ENCODE data around the gene ASAP3. TPM values are rescaled to one million over a fixed set of nuclear protein-coding genes. Genes with fewer than 3 reads are reported as not detected.
"Not testable (repeated sequence)": the region's sequence is repeated elsewhere in the genome, so short reads cannot be mapped to it uniquely, and the experiment has no call there.

Gene ASAP3
- total and polyA plus RNA-seq, 8 donors, result 17.9 to 37.4 (median 25.3) TPM

DNA sequence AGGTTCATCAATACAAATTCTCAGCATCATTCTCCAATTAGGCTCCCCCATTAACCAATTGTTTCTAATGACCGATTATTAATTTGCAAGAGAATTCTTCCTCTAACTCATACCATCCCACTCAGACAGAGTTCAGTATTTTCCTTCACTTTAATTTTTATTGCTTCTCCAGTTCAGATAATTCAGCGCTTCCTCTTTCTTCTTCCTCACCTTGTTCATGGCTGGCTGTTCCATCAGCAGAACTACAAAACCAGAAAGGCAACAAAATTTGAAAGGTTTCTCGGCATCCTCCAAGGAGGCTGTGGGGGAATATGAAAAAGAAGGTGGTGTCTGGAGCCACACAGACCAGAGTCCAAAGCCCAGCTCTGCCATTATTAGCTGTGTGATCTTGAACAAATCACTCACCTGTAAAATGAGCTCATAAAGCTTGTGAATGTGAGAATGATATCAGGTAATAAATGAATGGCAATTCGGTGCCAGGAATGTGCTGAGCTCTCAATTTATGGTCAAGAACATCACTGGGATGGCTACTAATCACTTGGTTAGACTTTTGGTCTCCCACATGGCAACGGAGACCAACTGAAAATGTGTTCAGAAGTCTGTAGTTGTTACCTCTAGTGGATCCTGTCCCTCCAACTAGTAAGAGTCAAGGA is 102.6 kb downstream of the ASAP3 start:
- FAIRE-seq (no peak), DNase-seq (no peak), ATAC-seq (no peak)
- TF ChIP-seq, protein P1, sequence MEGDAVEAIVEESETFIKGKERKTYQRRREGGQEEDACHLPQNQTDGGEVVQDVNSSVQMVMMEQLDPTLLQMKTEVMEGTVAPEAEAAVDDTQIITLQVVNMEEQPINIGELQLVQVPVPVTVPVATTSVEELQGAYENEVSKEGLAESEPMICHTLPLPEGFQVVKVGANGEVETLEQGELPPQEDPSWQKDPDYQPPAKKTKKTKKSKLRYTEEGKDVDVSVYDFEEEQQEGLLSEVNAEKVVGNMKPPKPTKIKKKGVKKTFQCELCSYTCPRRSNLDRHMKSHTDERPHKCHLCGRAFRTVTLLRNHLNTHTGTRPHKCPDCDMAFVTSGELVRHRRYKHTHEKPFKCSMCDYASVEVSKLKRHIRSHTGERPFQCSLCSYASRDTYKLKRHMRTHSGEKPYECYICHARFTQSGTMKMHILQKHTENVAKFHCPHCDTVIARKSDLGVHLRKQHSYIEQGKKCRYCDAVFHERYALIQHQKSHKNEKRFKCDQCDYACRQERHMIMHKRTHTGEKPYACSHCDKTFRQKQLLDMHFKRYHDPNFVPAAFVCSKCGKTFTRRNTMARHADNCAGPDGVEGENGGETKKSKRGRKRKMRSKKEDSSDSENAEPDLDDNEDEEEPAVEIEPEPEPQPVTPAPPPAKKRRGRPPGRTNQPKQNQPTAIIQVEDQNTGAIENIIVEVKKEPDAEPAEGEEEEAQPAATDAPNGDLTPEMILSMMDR (IDR thresholded peaks at IDR 0.05), result no peak
- intact Hi-C loops (cut with DNase I), result no loop called here
- peaks cover 0 to 49% (median 4%) of the 10 kb centered on the region in 3 donors for H3K36me3 ChIP-seq
- no peaks in the 10 kb centered on the region for H3K27me3 ChIP-seq
- WGBS, 2 donors, result 83 to 85% methylated on average over 5 of the region's 5 CpGs
- no peaks in the 10 kb centered on the region for H3K9me3 ChIP-seq
- no peaks in the 10 kb centered on the region for H3K4me1 ChIP-seq
- no peak overlapping the region for H3K4me3 ChIP-seq
- H3K27ac ChIP-seq, result no peak overlapping the region

DNA sequence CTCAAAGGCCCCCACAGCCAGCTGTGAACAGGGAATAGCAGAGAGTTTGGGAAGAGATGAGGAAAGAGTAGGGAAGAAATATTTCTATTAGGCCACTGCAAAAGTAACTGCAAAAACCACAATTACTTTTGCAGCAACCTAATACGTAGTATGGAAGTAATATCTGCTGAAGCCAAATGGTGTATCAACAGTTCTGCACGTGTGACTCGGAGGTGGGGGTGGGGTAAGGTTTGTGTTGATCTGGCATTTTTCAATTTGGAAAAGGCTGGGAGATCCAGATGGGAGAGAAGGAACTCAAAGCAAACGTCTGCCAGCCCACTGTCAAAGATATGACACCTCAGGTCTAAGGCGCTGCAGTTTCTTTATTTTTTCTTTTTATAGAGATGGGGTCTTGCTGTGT is 103.3 kb downstream of the ASAP3 start:
- Histone ChIP-seq H3K9me3 (no peaks in the 10 kb centered on the region), H3K27me3 (no peaks in the 10 kb centered on the region), H3K27ac (no peak overlapping the region), H3K36me3 (peaks cover 0 to 44% (median 2%) of the 10 kb centered on the region in 3 donors), H3K4me1 (no peaks in the 10 kb centered on the region), H3K4me3 (no peak overlapping the region)
- DNase-seq (no peak), FAIRE-seq (no peak), ATAC-seq (no peak)
- 57 to 63% methylated on average over 5 of the region's 5 CpGs for WGBS, 2 donors
- TF ChIP-seq, protein P1 (IDR thresholded peaks at IDR 0.05), result no peak
- intact Hi-C loops (cut with DNase I), result no loop called here

DNA sequence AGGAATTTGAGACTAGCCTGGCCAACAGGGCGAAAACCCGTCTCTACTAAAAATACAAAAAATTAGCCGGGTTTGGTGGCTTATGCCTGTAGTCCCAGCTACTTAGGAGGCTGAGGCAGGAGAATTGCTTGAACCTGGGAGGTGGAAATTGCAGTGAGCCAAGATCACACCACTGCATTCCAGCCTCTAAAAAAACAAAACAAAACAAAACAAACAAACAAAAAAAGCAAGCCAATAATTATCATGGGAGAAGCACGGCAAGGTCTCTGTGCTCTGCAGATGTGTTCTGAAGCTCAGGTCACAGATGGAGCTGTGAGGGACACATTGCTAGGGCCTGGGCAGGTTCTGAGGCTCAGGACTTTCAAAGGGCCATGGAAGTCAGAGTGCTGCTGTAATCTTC is 103.7 kb downstream of the ASAP3 start:
- ATAC-seq; H3K4me3 ChIP-seq; intact Hi-C loops (cut with DNase I); DNase-seq; H3K4me1 ChIP-seq; H3K27ac ChIP-seq; H3K27me3 ChIP-seq; FAIRE-seq; H3K9me3 ChIP-seq: not testable (repeated sequence)
- peaks cover 0 to 40% (median 0%) of the 10 kb centered on the region in 3 donors for H3K36me3 ChIP-seq
- whole genome bisulfite sequencing, 2 donors, result 53 to 56% methylated on average over 4 of the region's 4 CpGs

Other genes with a start within 250 kb of the ASAP3 start
- 10 to 100 TPM; 27.6 to 57.8 (median 46.7) TPM for gene HNRNPR, start 139.9 kb downstream of the ASAP3 start, total RNA-seq
- gene HNRNPR, start 139.9 kb downstream of the ASAP3 start, polyA plus RNA-seq, result 10 to 100 TPM; 30.8 to 46.7 TPM
- gene ZNF436, start 114.3 kb downstream of the ASAP3 start, total RNA-seq, result 10 to 100 TPM in 1 of 6 donors, 1 to 10 TPM in 5; 3.7 to 11.8 (median 4.5) TPM
- 1 to 10 TPM; 2.1 to 3.9 TPM for gene ZNF436, start 114.3 kb downstream of the ASAP3 start, polyA plus RNA-seq
- gene TCEA3, start 59.4 kb downstream of the ASAP3 start, total RNA-seq, result 100 to 1,000 TPM in 4 of 6 donors, 10 to 100 TPM in 2; 70.8 to 129 (median 116) TPM
- 100 to 1,000 TPM in 1 of 2 donors, 10 to 100 TPM in 1; 74.2 to 143 TPM for gene TCEA3, start 59.4 kb downstream of the ASAP3 start, polyA plus RNA-seq
- under 1 TPM in 4 of 6 donors, not detected in 2; 0.14 to 0.40 (median 0.20) TPM for gene E2F2, start 47.1 kb upstream of the ASAP3 start, total RNA-seq
- gene E2F2, start 47.1 kb upstream of the ASAP3 start, polyA plus RNA-seq, result under 1 TPM; 0.04 to 0.05 TPM
- gene ID3, start 75.3 kb upstream of the ASAP3 start, total RNA-seq, result 10 to 100 TPM; 16.6 to 54.0 (median 31.2) TPM
- gene ID3, start 75.3 kb upstream of the ASAP3 start, polyA plus RNA-seq, result 10 to 100 TPM; 40.1 to 51.9 TPM
- 100 to 1,000 TPM; 511 to 819 (median 681) TPM for gene RPL11, start 207.6 kb upstream of the ASAP3 start, total RNA-seq
- gene RPL11, start 207.6 kb upstream of the ASAP3 start, polyA plus RNA-seq, result 1,000 to 10,000 TPM; 1,351 to 1,484 TPM